GM12878 (cell line): ENCODE data around the gene CAMTA2. TPM values are rescaled to one million over a fixed set of nuclear protein-coding genes. Genes with fewer than 3 reads are reported as not detected.

Source experiments
- CREM ChIP-seq: IDR thresholded peaks from 2 replicates; pipeline ENCODE4 v1.6.1; 2014; ENCODE audit warnings: antibody characterized with exemption, low read depth
- EED ChIP-seq: sonication (generic); IDR thresholded peaks from 2 replicates; pipeline ENCODE4 v1.6.1; 2016; ENCODE audit warnings: antibody characterized with exemption, low read depth
- ETV6 ChIP-seq, 2 experiments: fragments of 450-650 bp in 1 of 2; IDR thresholded peaks in 1 of 2; conservative IDR thresholded peaks in 1 of 2; 2 replicates each; pipeline ENCODE4 v1.6.1; 2014; ENCODE audit warnings: antibody characterized with exemption in 1 of 2, borderline replicate concordance in 1 of 2, low read depth in 1 of 2, mild to moderate bottlenecking in 1 of 2, moderate library complexity in 1 of 2
- EZH2 ChIP-seq: IDR thresholded peaks from 2 replicates; pipeline ENCODE4 v1.6.1; 2012; ENCODE audit warnings: low read depth, mild to moderate bottlenecking, control low read depth, inconsistent platforms, low read length, borderline replicate concordance; ENCODE audit not compliant: control insufficient read depth
- FOS ChIP-seq: IDR thresholded peaks from 3 replicates; pipeline ENCODE4 v1.6.1; 2011; ENCODE audit warnings: borderline replicate concordance; ENCODE audit not compliant: insufficient read length; ENCODE audit errors: extremely low read depth
- KLF5 ChIP-seq: fragments of 450-650 bp; IDR thresholded peaks from 2 replicates; pipeline ENCODE4 v1.6.1; 2014; ENCODE audit warnings: mild to moderate bottlenecking; ENCODE audit not compliant: partially characterized antibody
- MAX ChIP-seq: IDR thresholded peaks from 2 replicates; pipeline ENCODE4 v1.6.1; 2012; ENCODE audit warnings: low read depth, low read length, improper control_type of control experiment
- MEF2B ChIP-seq: fragments of 450-650 bp; IDR thresholded peaks from 2 replicates; pipeline ENCODE4 v1.6.1; 2018; ENCODE audit warnings: mild to moderate bottlenecking, moderate library complexity; ENCODE audit not compliant: partially characterized antibody, poor library complexity, severe bottlenecking
- MTA2 ChIP-seq: fragments of 450-650 bp; IDR thresholded peaks from 2 replicates; pipeline ENCODE4 v1.6.1; 2016; ENCODE audit warnings: low read depth, mild to moderate bottlenecking, moderate library complexity
- NFIC ChIP-seq: IDR thresholded peaks from 2 replicates; pipeline ENCODE4 v1.6.1; 2012; ENCODE audit warnings: low read depth, mild to moderate bottlenecking, inconsistent platforms, low read length, moderate library complexity
- NFYB ChIP-seq: IDR thresholded peaks from 2 replicates; pipeline ENCODE4 v1.6.1; 2011; ENCODE audit warnings: low read depth, mild to moderate bottlenecking, low read length, improper control_type of control experiment, moderate library complexity; ENCODE audit not compliant: insufficient read depth
- NR2C1 ChIP-seq: fragments of 450-650 bp; IDR thresholded peaks from 2 replicates; pipeline ENCODE4 v1.6.1; 2017; ENCODE audit warnings: antibody characterized with exemption, mild to moderate bottlenecking, moderate library complexity
- PAX5 ChIP-seq: IDR thresholded peaks from 2 replicates; pipeline ENCODE4 v1.6.1; 2011; ENCODE audit warnings: low read depth, low read length, borderline replicate concordance
- POLR2A ChIP-seq: IDR thresholded peaks from 2 replicates; pipeline ENCODE4 v1.6.1; 2011; ENCODE audit warnings: low read depth, mild to moderate bottlenecking, low read length
- POLR2AphosphoS2 ChIP-seq: IDR thresholded peaks from 2 replicates; pipeline ENCODE4 v1.6.1; 2011; ENCODE audit warnings: low read depth, mild to moderate bottlenecking, low read length, improper control_type of control experiment, moderate library complexity
- RAD51 ChIP-seq: fragments of 450-650 bp; IDR thresholded peaks from 2 replicates; pipeline ENCODE4 v1.6.1; 2016; ENCODE audit warnings: moderate library complexity, mild to moderate bottlenecking, inconsistent platforms
- RB1 ChIP-seq: fragments of 450-650 bp; formaldehyde crosslinking; IDR thresholded peaks from 2 replicates; pipeline ENCODE4 v1.6.1; 2017; ENCODE audit warnings: mild to moderate bottlenecking, borderline replicate concordance
- RFX5 ChIP-seq: IDR thresholded peaks from 2 replicates; pipeline ENCODE4 v1.6.1; 2011; ENCODE audit warnings: low read depth, low read length, improper control_type of control experiment
- SIX5 ChIP-seq: IDR thresholded peaks from 2 replicates; pipeline ENCODE4 v1.6.1; 2011; ENCODE audit warnings: mild to moderate bottlenecking, low read depth, low read length, moderate library complexity; ENCODE audit not compliant: severe bottlenecking
- SMARCA5 ChIP-seq: fragments of 450-650 bp; IDR thresholded peaks from 2 replicates; pipeline ENCODE4 v1.6.1; 2017; ENCODE audit warnings: mild to moderate bottlenecking
- SMC3 ChIP-seq: IDR thresholded peaks from 2 replicates; pipeline ENCODE4 v1.6.1; 2011; ENCODE audit warnings: low read length, improper control_type of control experiment, borderline replicate concordance
- SPI1 ChIP-seq: IDR thresholded peaks from 2 replicates; pipeline ENCODE4 v1.6.1; 2011; ENCODE audit warnings: low read depth, mild to moderate bottlenecking, low read length, moderate library complexity, borderline replicate concordance; ENCODE audit not compliant: insufficient read depth
- SRF ChIP-seq, 2 experiments: IDR thresholded peaks; 2 replicates each; pipeline ENCODE4 v1.6.1; 2011; ENCODE audit warnings: low read depth in 2 of 2, low read length in 2 of 2, mild to moderate bottlenecking in 1 of 2, moderate library complexity in 1 of 2
- STAT3 ChIP-seq: IDR thresholded peaks from 2 replicates; pipeline ENCODE4 v1.6.1; 2011; ENCODE audit warnings: low read depth, low read length, improper control_type of control experiment
- SUPT20H ChIP-seq: IDR thresholded peaks from 2 replicates; pipeline ENCODE4 v1.6.1; 2011; ENCODE audit warnings: low read depth, mild to moderate bottlenecking, low read length, moderate library complexity, borderline replicate concordance; ENCODE audit not compliant: control insufficient read depth
- TCF7 ChIP-seq: IDR thresholded peaks from 2 replicates; pipeline ENCODE4 v1.6.1; 2014; ENCODE audit warnings: antibody characterized with exemption, borderline replicate concordance
- WRNIP1 ChIP-seq: IDR thresholded peaks from 2 replicates; pipeline ENCODE4 v1.6.1; 2011; ENCODE audit warnings: low read depth, low read length, improper control_type of control experiment, borderline replicate concordance
- ZNF274 ChIP-seq: IDR thresholded peaks from one replicate; pipeline ENCODE4 v1.8.0; 2011; ENCODE audit not compliant: insufficient read length, insufficient read depth
- polyA plus RNA-seq, 11 experiments: library from polyadenylated mRNA; depleted of rRNA in 4 of 11; unstranded in 6 of 11; stranded (reverse) in 5 of 11; fragments of >200 nt; fragmentation: Nextera tagmentation in 4 of 11; fragmentation: Illumina TruSeq in 1 of 11; extraction: Ambion mirVana in 4 of 11; extraction: Trizol in 1 of 11; gene quantifications; 1 replicate in 1 of 11; 2 replicates in 10 of 11; pipeline versions ENCODE4 v1.2.1 to v1.2.3, GENCODE V29; 2011 to 2016; ENCODE audit warnings: inconsistent platforms in 2 of 11, missing spikeins in 2 of 11, low read depth in 1 of 11
- total RNA-seq, 4 experiments: library from RNA; depleted of rRNA in 3 of 4; stranded (reverse); fragments of >200 nt in 3 of 4; fragmentation: Illumina TruSeq in 1 of 4; extraction: Trizol in 1 of 4; gene quantifications; 2 replicates each; pipeline versions ENCODE4 v1.2.1 to v1.2.3, GENCODE V29; 2013 to 2021
- TF ChIP-seq, protein P1 (sequence below): fragments of 450-650 bp; IDR thresholded peaks from 2 replicates; pipeline ENCODE4 v1.6.1; 2017; ENCODE audit warnings: low read depth, mild to moderate bottlenecking, moderate library complexity
- TF ChIP-seq, protein P2 (sequence below): fragments of 450-650 bp; conservative IDR thresholded peaks from 2 replicates; pipeline ENCODE4 v1.6.1; 2017; ENCODE audit warnings: mild to moderate bottlenecking, moderate library complexity

The CAMTA2 gene
- total and polyA plus RNA-seq, 10 of the 15 experiments (the other 5 are each of a cell fraction or from before 2014, with no cell fraction given): 0.42 to 29.3 (median 11.2) TPM

DNA sequence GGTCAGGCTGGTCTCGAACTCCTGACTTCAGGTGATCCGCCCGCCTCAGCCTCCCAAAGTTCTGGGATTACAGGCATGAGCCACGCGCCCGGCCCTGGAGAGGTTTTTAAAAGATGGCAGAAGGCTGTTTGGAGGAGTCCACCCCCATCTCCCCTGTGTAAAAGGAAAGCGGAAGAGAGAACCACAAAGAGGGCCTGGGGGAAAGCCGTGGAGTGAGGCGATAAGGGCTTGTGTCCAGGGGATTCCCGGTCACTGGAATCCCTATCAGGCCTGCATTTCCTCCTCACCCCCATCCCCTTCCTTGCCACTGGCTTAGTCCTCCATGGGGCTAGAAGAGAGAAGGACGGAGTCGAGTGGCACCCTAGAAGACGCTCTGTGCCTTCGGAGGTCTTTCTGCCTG lies 55.5 kb downstream of the CAMTA2 start, which contains the start of gene GP1BA (continued):
- TF ChIP-seq SMARCA5: no peak
- TF ChIP-seq KLF5: no peak
- no peak for TF ChIP-seq EZH2
- TF ChIP-seq PAX5: 0 out of 2 replicates have a peak, but pooled peaks have one; percentile 24
- 0 out of 4 replicates have a peak, but pooled peaks of 1 of the 2 experiments have one; percentile 22 for TF ChIP-seq ETV6 (conservative IDR thresholded peaks at IDR 0.05 in 1 of 2, IDR thresholded peaks at IDR 0.05 in 1 of 2; ENCODE audit: borderline replicate concordance in 1 of 2, low read depth in 1 of 2)
- TF ChIP-seq FOS: no peak
- no peak for TF ChIP-seq NFYB
- TF ChIP-seq STAT3: no peak
- TF ChIP-seq, protein P1, sequence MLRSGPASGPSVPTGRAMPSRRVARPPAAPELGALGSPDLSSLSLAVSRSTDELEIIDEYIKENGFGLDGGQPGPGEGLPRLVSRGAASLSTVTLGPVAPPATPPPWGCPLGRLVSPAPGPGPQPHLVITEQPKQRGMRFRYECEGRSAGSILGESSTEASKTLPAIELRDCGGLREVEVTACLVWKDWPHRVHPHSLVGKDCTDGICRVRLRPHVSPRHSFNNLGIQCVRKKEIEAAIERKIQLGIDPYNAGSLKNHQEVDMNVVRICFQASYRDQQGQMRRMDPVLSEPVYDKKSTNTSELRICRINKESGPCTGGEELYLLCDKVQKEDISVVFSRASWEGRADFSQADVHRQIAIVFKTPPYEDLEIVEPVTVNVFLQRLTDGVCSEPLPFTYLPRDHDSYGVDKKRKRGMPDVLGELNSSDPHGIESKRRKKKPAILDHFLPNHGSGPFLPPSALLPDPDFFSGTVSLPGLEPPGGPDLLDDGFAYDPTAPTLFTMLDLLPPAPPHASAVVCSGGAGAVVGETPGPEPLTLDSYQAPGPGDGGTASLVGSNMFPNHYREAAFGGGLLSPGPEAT: 0 out of 2 replicates have a peak, but pooled peaks have one; percentile 23
- TF ChIP-seq MAX: no peak
- TF ChIP-seq NR2C1: no peak
- peak; percentile 39 for TF ChIP-seq MEF2B
- no peak for TF ChIP-seq SUPT20H
- peak; percentile 79 for TF ChIP-seq SPI1
- TF ChIP-seq EED: peak; percentile 69
- no peak for TF ChIP-seq RB1
- no peak for TF ChIP-seq MTA2
- TF ChIP-seq TCF7: no peak
- TF ChIP-seq SMC3: no peak
- no peak for TF ChIP-seq WRNIP1
- TF ChIP-seq RAD51: no peak
- peak in 1 of 2 experiments; percentile 60; a peak in 1 of 4 replicates for TF ChIP-seq SRF (IDR thresholded peaks at IDR 0.05; ENCODE audit: low read depth in 2 of 2, low read length in 2 of 2)
- TF ChIP-seq ZNF274: no peak
- TF ChIP-seq SIX5: no peak
- no peak for TF ChIP-seq POLR2AphosphoS2
- TF ChIP-seq POLR2A: no peak
- TF ChIP-seq RFX5: no peak
- 0 out of 2 replicates have a peak, but pooled peaks have one; percentile 28 for TF ChIP-seq NFIC
- no peak for TF ChIP-seq CREM
- TF ChIP-seq, protein P2, sequence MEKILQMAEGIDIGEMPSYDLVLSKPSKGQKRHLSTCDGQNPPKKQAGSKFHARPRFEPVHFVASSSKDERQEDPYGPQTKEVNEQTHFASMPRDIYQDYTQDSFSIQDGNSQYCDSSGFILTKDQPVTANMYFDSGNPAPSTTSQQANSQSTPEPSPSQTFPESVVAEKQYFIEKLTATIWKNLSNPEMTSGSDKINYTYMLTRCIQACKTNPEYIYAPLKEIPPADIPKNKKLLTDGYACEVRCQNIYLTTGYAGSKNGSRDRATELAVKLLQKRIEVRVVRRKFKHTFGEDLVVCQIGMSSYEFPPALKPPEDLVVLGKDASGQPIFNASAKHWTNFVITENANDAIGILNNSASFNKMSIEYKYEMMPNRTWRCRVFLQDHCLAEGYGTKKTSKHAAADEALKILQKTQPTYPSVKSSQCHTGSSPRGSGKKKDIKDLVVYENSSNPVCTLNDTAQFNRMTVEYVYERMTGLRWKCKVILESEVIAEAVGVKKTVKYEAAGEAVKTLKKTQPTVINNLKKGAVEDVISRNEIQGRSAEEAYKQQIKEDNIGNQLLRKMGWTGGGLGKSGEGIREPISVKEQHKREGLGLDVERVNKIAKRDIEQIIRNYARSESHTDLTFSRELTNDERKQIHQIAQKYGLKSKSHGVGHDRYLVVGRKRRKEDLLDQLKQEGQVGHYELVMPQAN: no peak
